ENCODE results near the gene PKP3. TPM values are rescaled to one million over a fixed set of nuclear protein-coding genes. Genes with fewer than 3 reads are reported as not detected.
"Not testable (repeated sequence)": the region's sequence is repeated elsewhere in the genome, so short reads cannot be mapped to it uniquely, and the experiment has no call there.

PKP3 gene
- total RNA-seq, 2 donors from 2014 or later = 2.0 to 5.9 TPM

- ATAC-seq (ENCODE audit: insufficient number of reproducible peaks, low FRiP score, low read depth) (no peak), DNase-seq (ENCODE audit: low spot score) (no peak)
- Histone ChIP-seq H3K9me3 (no peaks in the 10 kb centered on the region), H3K36me3 (no peaks in the 10 kb centered on the region), H3K4me1 (ENCODE audit: control insufficient read depth in 1 of 2, low read depth in 2 of 2) (no peaks in the 10 kb centered on the region), H3K27me3 (replicated peaks; ENCODE audit: insufficient read depth) (no peaks in the 10 kb centered on the region), H3K27ac (no peak overlapping the region), H3K4me3 (no peak overlapping the region)
- TF ChIP-seq CTCF (IDR thresholded peaks at IDR 0.05) = no peak
These were observed 31.2 kb upstream of the PKP3 start for GRCh38 chr11:362642-363442.

- not testable (repeated sequence) for H3K27ac ChIP-seq; H3K4me3 ChIP-seq; H3K9me3 ChIP-seq; H3K4me1 ChIP-seq (ENCODE audit: control insufficient read depth in 1 of 2, low read depth in 2 of 2); DNase-seq (ENCODE audit: low spot score); ATAC-seq (ENCODE audit: insufficient number of reproducible peaks, low FRiP score, low read depth); H3K36me3 ChIP-seq; H3K27me3 ChIP-seq (replicated peaks; ENCODE audit: insufficient read depth)
These were observed 30.6 kb upstream of the PKP3 start for GRCh38 chr11:363443-363805.

- no peak for DNase-seq (ENCODE audit: low spot score)
- ATAC-seq (ENCODE audit: insufficient number of reproducible peaks, low FRiP score, low read depth) = no peak
- no peaks in the 10 kb centered on the region for H3K27me3 ChIP-seq (replicated peaks; ENCODE audit: insufficient read depth)
These were observed 29.9 kb upstream of the PKP3 start for GRCh38 chr11:363948-364761.

GRCh38 chr11:364991-365725 lies 28.9 kb upstream of the PKP3 start:
- Histone ChIP-seq H3K4me3 (no peak overlapping the region), H3K9me3 (no peaks in the 10 kb centered on the region), H3K36me3 (no peaks in the 10 kb centered on the region), H3K4me1 (ENCODE audit: control insufficient read depth in 1 of 2, low read depth in 2 of 2) (no peaks in the 10 kb centered on the region), H3K27ac (no peak overlapping the region), H3K27me3 (replicated peaks; ENCODE audit: insufficient read depth) (no peaks in the 10 kb centered on the region)
- no peak for DNase-seq (ENCODE audit: low spot score)
- no peak for TF ChIP-seq CTCF (IDR thresholded peaks at IDR 0.05)
- ATAC-seq (ENCODE audit: insufficient number of reproducible peaks, low FRiP score, low read depth) = no peak

More at GRCh38 chr11:363948-364761, 29.9 kb upstream of the PKP3 start:
- Histone ChIP-seq H3K27ac (no peak overlapping the region), H3K36me3 (no peaks in the 10 kb centered on the region), H3K9me3 (no peaks in the 10 kb centered on the region), H3K4me1 (ENCODE audit: control insufficient read depth in 1 of 2, low read depth in 2 of 2) (no peaks in the 10 kb centered on the region), H3K4me3 (no peak overlapping the region)
- no peak for TF ChIP-seq CTCF (IDR thresholded peaks at IDR 0.05)

DNA sequence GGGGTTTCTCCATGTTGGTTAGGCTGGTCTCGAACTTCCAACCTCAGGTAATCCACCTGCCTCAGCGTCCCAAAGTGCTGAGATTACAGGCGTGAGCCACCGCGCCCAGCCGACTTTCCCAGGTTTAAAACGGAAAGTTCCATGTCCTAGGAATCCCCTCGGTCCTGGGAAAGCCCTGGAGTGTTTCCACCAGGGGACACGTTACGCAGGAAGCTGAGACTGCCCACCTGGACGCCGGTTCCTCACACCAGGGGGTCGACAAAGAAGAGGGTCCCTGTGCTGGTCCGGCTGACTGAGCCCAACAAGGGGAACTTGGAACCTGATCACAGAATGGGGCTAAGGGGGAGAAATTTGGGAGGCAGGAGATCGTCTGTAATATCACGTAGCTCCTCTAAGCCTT lies 28.2 kb upstream of the PKP3 start:
- DNase-seq (ENCODE audit: low spot score) (no peak), ATAC-seq (ENCODE audit: insufficient number of reproducible peaks, low FRiP score, low read depth) (no peak)
- no peaks in the 10 kb centered on the region for H3K27me3 ChIP-seq (replicated peaks; ENCODE audit: insufficient read depth)
- H3K4me1 ChIP-seq (ENCODE audit: control insufficient read depth in 1 of 2, low read depth in 2 of 2) = no peaks in the 10 kb centered on the region
- H3K36me3 ChIP-seq = no peaks in the 10 kb centered on the region
- H3K4me3 ChIP-seq = no peak overlapping the region
- no peak for TF ChIP-seq CTCF (IDR thresholded peaks at IDR 0.05)
- H3K27ac ChIP-seq = no peak overlapping the region
- H3K9me3 ChIP-seq = no peaks in the 10 kb centered on the region

All from thoracic aorta (tissue), 2 donors.